Loucy (cell line): Measurements from ENCODE around the gene FGF9.

ENCODE experiments used
- H2AFZ ChIP-seq: fragments of 200-600 bp; sonication (generic); 2 replicates; pipeline ENCODE4 v1.6.0; 2016; ENCODE audit warnings: antibody characterized with exemption, mild to moderate bottlenecking, low read length, moderate library complexity
- H3F3A ChIP-seq: fragments of 200-600 bp; 2 replicates; pipeline ENCODE4 v1.6.0; 2016; ENCODE audit warnings: antibody characterized with exemption, low read depth, mild to moderate bottlenecking
- H3K27me3 ChIP-seq: fragments of 200-600 bp; sonication (generic); 2 replicates; pipeline ENCODE4 v1.6.1; 2014; ENCODE audit warnings: low read length, mild to moderate bottlenecking; ENCODE audit not compliant: insufficient read depth, poor library complexity, severe bottlenecking
- H3K36me3 ChIP-seq: fragments of 200-600 bp; sonication (generic); 2 replicates; pipeline ENCODE4 v1.6.1; 2016; ENCODE audit warnings: low read length; ENCODE audit not compliant: insufficient read depth
- H3K4me1 ChIP-seq: fragments of 200-600 bp; sonication (generic); 2 replicates; pipeline ENCODE4 v1.5.1; 2014; ENCODE audit warnings: low read length, mild to moderate bottlenecking; ENCODE audit not compliant: insufficient read depth, poor library complexity, severe bottlenecking
- H3K4me2 ChIP-seq: fragments of 200-600 bp; sonication (generic); 2 replicates; pipeline ENCODE4 v1.6.0; 2014; ENCODE audit warnings: antibody characterized with exemption, low read length, low read depth, mild to moderate bottlenecking; ENCODE audit not compliant: poor library complexity, severe bottlenecking
- H3K4me3 ChIP-seq: fragments of 200-600 bp; sonication (generic); 2 replicates; pipeline ENCODE4 v1.5.1; 2014; ENCODE audit warnings: low read length, mild to moderate bottlenecking, mixed read lengths; ENCODE audit not compliant: poor library complexity, severe bottlenecking
- H3K79me2 ChIP-seq: fragments of 200-600 bp; sonication (generic); 2 replicates; pipeline ENCODE4 v1.6.1; 2014; ENCODE audit warnings: low read length; ENCODE audit not compliant: insufficient read depth
- H3K9ac ChIP-seq: fragments of 200-600 bp; sonication (generic); 2 replicates; pipeline ENCODE4 v1.6.0; 2014; ENCODE audit warnings: mild to moderate bottlenecking, low read depth, low read length, moderate library complexity; ENCODE audit not compliant: poor library complexity, severe bottlenecking
- H3K9me2 ChIP-seq: fragments of 200-600 bp; sonication (generic); replicated peaks from 2 replicates; pipeline ENCODE4 v1.6.1; 2016; ENCODE audit warnings: low read depth, low read length, mixed read lengths
- H3K9me3 ChIP-seq: fragments of 200-600 bp; sonication (generic); 2 replicates; pipeline ENCODE4 v1.6.1; 2014; ENCODE audit warnings: mild to moderate bottlenecking, antibody characterized with exemption, low read length, low read depth; ENCODE audit not compliant: insufficient read depth
- H4K20me1 ChIP-seq: fragments of 200-600 bp; sonication (generic); 2 replicates; pipeline ENCODE4 v1.6.0; 2014; ENCODE audit warnings: antibody characterized with exemption, low read length, mild to moderate bottlenecking; ENCODE audit not compliant: insufficient read depth, poor library complexity, severe bottlenecking
- EZH2phosphoT487 ChIP-seq: fragments of 200-600 bp; IDR thresholded peaks from 2 replicates; pipeline ENCODE4 v1.6.1; 2018; ENCODE audit warnings: antibody characterized with exemption, mild to moderate bottlenecking, moderate library complexity, borderline replicate concordance
- TF ChIP-seq, protein P1 (sequence below): fragments of 200-600 bp; sonication (generic); conservative IDR thresholded peaks from 2 replicates; pipeline ENCODE4 v1.5.1; 2014; ENCODE audit warnings: mild to moderate bottlenecking, antibody characterized with exemption, low read length

FGF9 gene

DNA sequence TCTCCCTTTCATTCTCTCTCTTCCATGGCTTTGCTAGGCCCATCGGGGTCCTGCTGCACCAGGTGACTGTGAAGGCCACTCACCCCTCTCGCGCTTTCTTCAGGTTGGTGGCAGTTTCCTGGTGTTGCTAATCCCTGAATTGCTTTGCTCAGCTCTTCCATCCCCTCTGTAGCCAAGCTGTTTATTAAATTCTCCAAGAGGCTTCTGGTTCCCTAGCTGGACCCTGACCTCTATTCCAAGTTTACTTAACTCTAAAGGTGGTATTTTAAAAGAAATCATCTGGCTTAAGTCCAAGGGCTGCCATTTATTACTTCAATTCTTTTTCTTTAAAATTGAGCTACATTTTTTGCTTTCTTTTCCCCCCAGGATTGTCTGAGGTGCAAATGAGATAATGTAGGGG lies 34.2 kb upstream of the FGF9 start:
- H3K4me2 ChIP-seq, result no peak overlapping the region
- H3K9ac ChIP-seq, result no peak overlapping the region
- H3F3A ChIP-seq, result no peaks in the 10 kb centered on the region
- no peaks in the 10 kb centered on the region for H4K20me1 ChIP-seq
- no peaks in the 10 kb centered on the region for H3K79me2 ChIP-seq
- no peak overlapping the region for H2AFZ ChIP-seq
- no peaks in the 10 kb centered on the region for H3K36me3 ChIP-seq
- 0 out of 2 replicates have a peak, but pooled peaks cover 3% of the 10 kb centered on the region for H3K9me3 ChIP-seq
- no peak for TF ChIP-seq EZH2phosphoT487
- TF ChIP-seq, protein P1, sequence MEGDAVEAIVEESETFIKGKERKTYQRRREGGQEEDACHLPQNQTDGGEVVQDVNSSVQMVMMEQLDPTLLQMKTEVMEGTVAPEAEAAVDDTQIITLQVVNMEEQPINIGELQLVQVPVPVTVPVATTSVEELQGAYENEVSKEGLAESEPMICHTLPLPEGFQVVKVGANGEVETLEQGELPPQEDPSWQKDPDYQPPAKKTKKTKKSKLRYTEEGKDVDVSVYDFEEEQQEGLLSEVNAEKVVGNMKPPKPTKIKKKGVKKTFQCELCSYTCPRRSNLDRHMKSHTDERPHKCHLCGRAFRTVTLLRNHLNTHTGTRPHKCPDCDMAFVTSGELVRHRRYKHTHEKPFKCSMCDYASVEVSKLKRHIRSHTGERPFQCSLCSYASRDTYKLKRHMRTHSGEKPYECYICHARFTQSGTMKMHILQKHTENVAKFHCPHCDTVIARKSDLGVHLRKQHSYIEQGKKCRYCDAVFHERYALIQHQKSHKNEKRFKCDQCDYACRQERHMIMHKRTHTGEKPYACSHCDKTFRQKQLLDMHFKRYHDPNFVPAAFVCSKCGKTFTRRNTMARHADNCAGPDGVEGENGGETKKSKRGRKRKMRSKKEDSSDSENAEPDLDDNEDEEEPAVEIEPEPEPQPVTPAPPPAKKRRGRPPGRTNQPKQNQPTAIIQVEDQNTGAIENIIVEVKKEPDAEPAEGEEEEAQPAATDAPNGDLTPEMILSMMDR, result no peak
- H3K4me3 ChIP-seq, result no peak overlapping the region
- no peaks in the 10 kb centered on the region for H3K9me2 ChIP-seq
- H3K4me1 ChIP-seq, result no peaks in the 10 kb centered on the region
- no peaks in the 10 kb centered on the region for H3K27me3 ChIP-seq

DNA sequence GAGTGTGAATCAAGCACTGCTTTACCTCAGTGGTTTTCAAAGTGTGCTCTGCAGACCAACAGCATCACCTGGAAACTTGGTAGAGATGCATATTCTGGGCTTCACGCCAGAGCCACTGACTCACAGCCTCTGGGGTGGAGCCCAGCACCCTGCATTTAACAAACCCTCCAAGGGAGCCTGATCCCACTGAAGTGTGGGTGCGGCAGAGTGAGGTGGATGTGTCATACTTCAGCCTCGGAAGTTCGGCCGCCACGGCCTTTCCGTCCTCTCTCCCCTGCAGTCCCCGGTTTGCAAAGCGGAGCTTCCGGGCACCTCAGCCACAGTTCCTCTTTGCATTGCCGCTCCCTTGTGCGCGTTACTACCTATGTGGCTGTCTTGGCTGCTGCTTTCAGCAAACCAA lies 33.6 kb upstream of the FGF9 start:
- Histone ChIP-seq H3K4me2 (no peak overlapping the region), H3K9me3 (no peaks in the 10 kb centered on the region), H3F3A (no peaks in the 10 kb centered on the region), H3K27me3 (no peaks in the 10 kb centered on the region), H3K9ac (no peak overlapping the region), H3K9me2 (no peaks in the 10 kb centered on the region), H3K4me3 (no peak overlapping the region), H3K4me1 (no peaks in the 10 kb centered on the region), H3K79me2 (no peaks in the 10 kb centered on the region), H2AFZ (no peak overlapping the region), H3K36me3 (no peaks in the 10 kb centered on the region), H4K20me1 (no peaks in the 10 kb centered on the region)
- TF ChIP-seq, protein P1, result no peak

DNA sequence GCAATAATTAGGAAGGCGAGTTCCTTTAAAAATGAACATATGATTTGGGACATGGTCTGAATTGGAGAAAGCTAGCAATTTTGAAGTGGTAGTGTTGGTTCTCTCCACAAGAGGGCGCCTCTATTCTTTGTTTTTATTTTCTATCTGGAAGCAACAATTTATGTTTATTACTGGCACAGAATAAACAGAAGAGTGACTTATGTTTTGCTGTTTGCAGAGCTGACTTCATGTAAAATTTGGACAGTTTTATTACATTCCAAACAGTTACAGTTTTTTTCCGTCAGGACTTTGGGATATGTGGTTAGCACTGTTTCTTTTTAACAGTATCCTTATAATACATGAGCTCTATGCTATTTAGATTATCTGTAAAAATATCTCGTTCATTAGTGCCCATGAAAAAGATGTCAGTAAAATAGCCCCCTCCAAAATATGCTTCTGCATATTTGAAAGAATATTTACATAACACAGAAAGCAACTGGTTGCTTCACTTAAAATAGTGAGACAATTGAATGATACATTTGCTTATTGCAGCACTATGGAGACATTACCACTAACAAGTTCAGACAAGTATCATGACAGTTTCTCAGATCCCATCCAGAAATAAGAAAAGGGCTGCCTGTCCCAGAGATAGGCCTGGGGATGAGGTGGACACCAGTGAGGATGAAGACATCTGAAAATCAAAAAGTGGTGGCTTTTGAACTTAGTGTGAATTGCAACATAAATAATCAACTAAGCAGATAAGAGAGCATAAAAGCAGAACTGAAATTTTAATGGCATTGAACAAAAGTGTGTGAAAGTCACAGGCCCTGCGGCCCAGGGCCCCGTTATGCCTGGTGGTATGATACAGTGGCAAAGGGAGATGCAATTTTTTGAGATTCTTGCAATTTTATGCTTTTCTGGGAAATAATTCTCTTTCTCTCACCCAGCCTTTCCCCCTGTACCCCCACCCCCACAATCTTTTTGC lies 32.3 kb upstream of the FGF9 start:
- no peaks in the 10 kb centered on the region for H3K9me3 ChIP-seq
- TF ChIP-seq EZH2phosphoT487, result no peak
- TF ChIP-seq, protein P1, result peak; percentile 88
- no peak overlapping the region for H3K4me2 ChIP-seq
- no peaks in the 10 kb centered on the region for H3K27me3 ChIP-seq
- H3K4me1 ChIP-seq, result no peaks in the 10 kb centered on the region
- no peaks in the 10 kb centered on the region for H3F3A ChIP-seq
- no peaks in the 10 kb centered on the region for H3K36me3 ChIP-seq
- no peak overlapping the region for H2AFZ ChIP-seq
- no peak overlapping the region for H3K4me3 ChIP-seq
- no peaks in the 10 kb centered on the region for H4K20me1 ChIP-seq
- no peaks in the 10 kb centered on the region for H3K79me2 ChIP-seq
- H3K9me2 ChIP-seq, result no peaks in the 10 kb centered on the region
- no peak overlapping the region for H3K9ac ChIP-seq
